ENCODE measurements around the gene GNAS. TPM values are rescaled to one million over a fixed set of nuclear protein-coding genes. Genes with fewer than 3 reads are reported as not detected.
A peak's percentile ranks its signal among the peaks of the same experiment; 100 is the strongest.

GNAS gene
- total RNA-seq (2022) (629 and 715 TPM in 2 replicates), Bru-seq, nascent RNA (percentile 78 among the genes with signal in this experiment), BruChase-seq, experiment 1, labeled RNA remaining after a 6-hour chase (percentile 78 among the genes with signal in this experiment), BruChase-seq, experiment 2, labeled RNA remaining after a 2-hour chase (percentile 81 among the genes with signal in this experiment)
- long read RNA-seq, transcript GNAS-210 (13 exons, 1,972 nt), result minor isoform, 288 of 1,121 reads
- long read RNA-seq, transcript GNAS-207 (13 exons, 1,975 nt), result minor isoform, 65 of 1,121 reads
- long read RNA-seq, transcript GNAS-211 (12 exons, 1,931 nt), result major isoform, 400 of 1,121 reads
- long read RNA-seq, transcript GNAS-201 (12 exons, 1,866 nt), result minor isoform, 217 of 1,121 reads
- long read RNA-seq, partial matches to known transcripts, result 30 of 1,121 reads
- long read RNA-seq, other reads (novel, unspliced or antisense), result 84 of 1,121 reads

DNA sequence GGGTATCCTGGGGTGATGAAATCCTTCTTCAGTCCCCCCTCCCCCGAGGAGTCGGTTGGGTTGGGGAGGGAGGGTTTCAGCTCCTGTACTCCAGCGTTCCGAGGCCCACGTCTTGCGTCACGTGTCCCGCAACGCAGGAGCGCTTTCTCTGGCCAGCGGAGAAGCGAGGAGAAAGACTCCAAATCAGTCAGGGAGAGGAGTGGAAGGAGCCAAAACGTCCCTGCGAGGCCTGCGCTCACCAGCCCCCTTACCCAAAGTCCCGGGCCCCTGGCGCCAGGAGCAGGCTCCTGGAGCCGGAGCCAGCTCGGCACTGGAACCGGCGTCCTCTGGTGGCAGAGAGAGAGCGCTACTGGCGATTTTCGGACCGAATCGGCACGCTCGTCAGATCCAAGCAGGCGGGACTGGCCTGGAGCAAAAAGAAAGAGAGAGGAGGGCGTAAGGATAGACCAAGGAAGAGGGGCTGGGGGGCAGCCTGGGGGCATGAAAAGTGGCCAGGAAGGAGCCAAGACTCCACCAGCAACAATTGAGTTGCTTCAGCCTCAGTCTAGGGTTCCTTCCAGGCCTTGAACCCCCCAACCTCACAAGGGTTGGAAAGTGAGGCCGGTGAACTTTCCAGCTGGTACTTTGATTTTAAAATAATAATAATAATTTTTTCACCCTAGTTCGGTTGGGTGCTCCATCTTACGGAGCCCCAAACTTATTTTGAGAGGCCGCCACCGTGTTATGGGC is at the start of gene GNAS:
GNAS (plus strand) TSS at position 174 of the 729 bp plus-strand sequence.
- TF ChIP-seq, protein P1, sequence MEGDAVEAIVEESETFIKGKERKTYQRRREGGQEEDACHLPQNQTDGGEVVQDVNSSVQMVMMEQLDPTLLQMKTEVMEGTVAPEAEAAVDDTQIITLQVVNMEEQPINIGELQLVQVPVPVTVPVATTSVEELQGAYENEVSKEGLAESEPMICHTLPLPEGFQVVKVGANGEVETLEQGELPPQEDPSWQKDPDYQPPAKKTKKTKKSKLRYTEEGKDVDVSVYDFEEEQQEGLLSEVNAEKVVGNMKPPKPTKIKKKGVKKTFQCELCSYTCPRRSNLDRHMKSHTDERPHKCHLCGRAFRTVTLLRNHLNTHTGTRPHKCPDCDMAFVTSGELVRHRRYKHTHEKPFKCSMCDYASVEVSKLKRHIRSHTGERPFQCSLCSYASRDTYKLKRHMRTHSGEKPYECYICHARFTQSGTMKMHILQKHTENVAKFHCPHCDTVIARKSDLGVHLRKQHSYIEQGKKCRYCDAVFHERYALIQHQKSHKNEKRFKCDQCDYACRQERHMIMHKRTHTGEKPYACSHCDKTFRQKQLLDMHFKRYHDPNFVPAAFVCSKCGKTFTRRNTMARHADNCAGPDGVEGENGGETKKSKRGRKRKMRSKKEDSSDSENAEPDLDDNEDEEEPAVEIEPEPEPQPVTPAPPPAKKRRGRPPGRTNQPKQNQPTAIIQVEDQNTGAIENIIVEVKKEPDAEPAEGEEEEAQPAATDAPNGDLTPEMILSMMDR (IDR thresholded peaks at IDR 0.05; ENCODE audit: unreplicated experiment), result peak; percentile 51
- Mint-ChIP-seq H3K4me1 (ENCODE audit: insufficient read depth, unreplicated experiment) (peaks cover 21% of the 10 kb centered on the region), H3K9me3 (ENCODE audit: unreplicated experiment) (no peaks in the 10 kb centered on the region), H3K4me3 (ENCODE audit: unreplicated experiment) (peak within 1 kb of the TSS; percentile 88), H3K27ac (ENCODE audit: low read depth, unreplicated experiment) (no peak within 1 kb of the TSS), H3K36me3 (ENCODE audit: insufficient read depth, unreplicated experiment) (no peaks in the 10 kb centered on the region), H3K27me3 (ENCODE audit: insufficient read depth, unreplicated experiment) (peaks cover 45% of the 10 kb centered on the region)
- peak; percentile 44 for DNase-seq (ENCODE audit: unreplicated experiment)
- POLR2A ChIA-PET, result interaction anchor here (0.5 to 1.3 kb wide), 4 partner anchors 55 to 371 kb away, joined by 3 to 5 read pairs (median 3); partner anchors contain the start of gene STX16
- no TSS peak for BruUV-seq (replicated peaks)
- intact Hi-C loops (cut with micrococcal nuclease), result loop anchor here (1.0 to 5.0 kb wide), 2 partner anchors 200 to 615 kb away; partner anchors contain the start of gene STX16
- CTCF ChIA-PET, result interaction anchor here (0.5 to 3.2 kb wide), 23 partner anchors 9 to 1211 kb away, joined by 3 to 21 read pairs (median 3); partner anchors contain the start of gene STX16

DNA sequence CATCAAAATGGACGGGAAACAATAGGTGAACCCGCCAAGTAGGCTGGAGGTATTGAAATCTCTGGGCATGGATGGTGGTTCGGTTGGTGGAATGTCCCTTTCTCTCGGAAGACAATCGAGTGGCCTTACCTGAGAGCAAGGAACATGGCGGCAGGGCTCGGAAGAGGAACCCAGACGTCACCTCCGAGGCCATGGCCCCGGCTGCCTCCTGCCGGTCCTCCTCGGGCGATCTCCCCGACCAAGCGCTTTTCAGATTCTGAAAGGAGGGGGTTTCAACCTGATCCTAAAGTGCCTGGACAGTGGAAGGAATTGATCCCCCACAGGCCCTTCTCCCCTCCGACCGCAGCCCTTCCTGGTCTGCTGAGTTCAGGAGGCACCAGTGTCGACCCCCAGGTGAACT is 49.0 kb upstream of the GNAS start:
- Mint-ChIP-seq H3K4me3 (ENCODE audit: unreplicated experiment) (no peak overlapping the region), H3K36me3 (ENCODE audit: insufficient read depth, unreplicated experiment) (no peaks in the 10 kb centered on the region), H3K27ac (ENCODE audit: low read depth, unreplicated experiment) (no peak overlapping the region), H3K4me1 (ENCODE audit: insufficient read depth, unreplicated experiment) (no peaks in the 10 kb centered on the region), H3K27me3 (ENCODE audit: insufficient read depth, unreplicated experiment) (peaks cover 82% of the 10 kb centered on the region), H3K9me3 (ENCODE audit: unreplicated experiment) (no peaks in the 10 kb centered on the region)
- BruUV-seq (replicated peaks), result no TSS peak
- TF ChIP-seq, protein P1 (IDR thresholded peaks at IDR 0.05; ENCODE audit: unreplicated experiment), result no peak
- intact Hi-C loops (cut with micrococcal nuclease), result no loop called here
- ChIA-PET POLR2A (no interaction called here), CTCF (no interaction called here)
- no peak for DNase-seq (ENCODE audit: unreplicated experiment)

DNA sequence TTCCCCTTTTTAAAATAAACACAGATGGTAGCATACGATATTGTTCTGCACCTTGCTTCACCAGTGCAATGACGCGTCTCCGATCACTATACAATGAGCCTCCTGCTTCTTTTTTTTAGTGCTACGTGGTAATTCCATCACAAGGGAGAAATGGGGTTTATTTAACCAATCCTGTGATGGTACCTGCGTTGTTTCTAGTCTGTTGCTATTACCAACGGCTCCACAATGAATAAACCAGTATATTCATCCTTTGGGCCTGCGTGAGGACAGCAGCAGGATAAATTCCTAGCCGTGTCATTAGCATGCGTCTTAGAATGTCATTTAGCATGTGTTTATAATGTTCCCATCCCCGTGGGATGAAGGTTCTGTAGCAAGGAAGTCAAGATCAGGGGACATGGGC is 44.7 kb upstream of the GNAS start:
- Mint-ChIP-seq H3K4me1 (ENCODE audit: insufficient read depth, unreplicated experiment) (no peaks in the 10 kb centered on the region), H3K9me3 (ENCODE audit: unreplicated experiment) (no peaks in the 10 kb centered on the region), H3K36me3 (ENCODE audit: insufficient read depth, unreplicated experiment) (no peaks in the 10 kb centered on the region), H3K4me3 (ENCODE audit: unreplicated experiment) (no peak overlapping the region), H3K27me3 (ENCODE audit: insufficient read depth, unreplicated experiment) (peaks cover 78% of the 10 kb centered on the region), H3K27ac (ENCODE audit: low read depth, unreplicated experiment) (no peak overlapping the region)
- CTCF ChIA-PET, result no interaction called here
- TF ChIP-seq, protein P1 (IDR thresholded peaks at IDR 0.05; ENCODE audit: unreplicated experiment), result no peak
- intact Hi-C loops (cut with micrococcal nuclease), result no loop called here
- no peak for DNase-seq (ENCODE audit: unreplicated experiment)
- no TSS peak for BruUV-seq (replicated peaks)
- POLR2A ChIA-PET, result no interaction called here
